Type B pancreatic cell (in vitro differentiated cells): ENCODE data around the gene RELCH. TPM values are rescaled to one million over a fixed set of nuclear protein-coding genes. Genes with fewer than 3 reads are reported as not detected.

Experiments used
- DNase-seq: peaks from one replicate; pipeline ENCODE4 v3.0.0; 2021; ENCODE audit warnings: mixed read lengths; ENCODE audit not compliant: unreplicated experiment; ENCODE audit errors: extremely low spot score
- H3K27ac Mint-ChIP-seq: 2 replicates; pipeline ENCODE4 v1.8.0; 2021; ENCODE audit warnings: mild to moderate bottlenecking, mixed read lengths
- H3K27me3 Mint-ChIP-seq: 2 replicates; pipeline ENCODE4 v1.8.0; 2021; ENCODE audit warnings: mixed read lengths
- H3K36me3 Mint-ChIP-seq: 2 replicates; pipeline ENCODE4 v1.8.0; 2021; ENCODE audit warnings: mixed read lengths
- H3K4me1 Mint-ChIP-seq: one replicate; pipeline ENCODE4 v1.8.0; 2021; ENCODE audit warnings: mixed read lengths; ENCODE audit not compliant: unreplicated experiment
- H3K4me3 Mint-ChIP-seq: 2 replicates; pipeline ENCODE4 v1.8.0; 2021; ENCODE audit warnings: mild to moderate bottlenecking, mixed read lengths
- H3K9me3 Mint-ChIP-seq: 2 replicates; pipeline ENCODE4 v1.8.0; 2021; ENCODE audit warnings: mixed read lengths
- CTCF ChIP-seq: fragments of 200-600 bp; sonication (generic); conservative IDR thresholded peaks from 2 replicates; pipeline ENCODE4 v1.5.0; 2021; ENCODE audit warnings: antibody characterized with exemption, mild to moderate bottlenecking
- total RNA-seq: library from RNA; stranded (reverse); gene quantifications from 2 replicates; pipeline ENCODE4 v1.2.1, GENCODE V29; 2021; ENCODE audit warnings: low replicate concordance

RELCH gene
- total RNA-seq, 1 donor from 2014 or later = 27.4 TPM

GRCh38 chr18:62343316-62343715 lies 156.3 kb downstream of the RELCH start:
- no peak for TF ChIP-seq CTCF
- Mint-ChIP-seq H3K36me3 (no peaks in the 10 kb centered on the region), H3K4me1 (peaks cover 21% of the 10 kb centered on the region), H3K9me3 (no peaks in the 10 kb centered on the region), H3K27me3 (peaks cover 49% of the 10 kb centered on the region), H3K4me3 (no peak overlapping the region), H3K27ac (no peak overlapping the region)
- no peak for DNase-seq

DNA sequence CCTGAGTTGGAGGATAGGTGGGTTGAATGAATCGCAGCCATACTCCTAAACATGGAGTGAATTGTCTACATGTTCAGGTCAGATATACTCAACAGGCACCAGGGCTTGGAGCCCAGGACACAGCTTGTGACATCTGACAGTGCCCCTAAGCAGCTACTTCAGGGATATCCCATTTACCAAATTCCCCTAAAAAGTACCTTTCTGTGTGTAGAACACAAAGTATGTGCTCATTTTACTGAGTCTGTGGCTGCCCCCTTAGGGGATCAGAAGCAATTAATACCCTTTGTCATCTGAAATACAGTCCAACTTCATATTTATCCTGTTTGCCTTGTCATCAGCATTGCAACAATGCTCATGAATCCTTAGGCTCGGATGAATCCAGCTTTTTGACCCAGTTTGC lies 158.9 kb downstream of the RELCH start:
- DNase-seq = no peak
- Mint-ChIP-seq H3K4me3 (no peak overlapping the region), H3K27me3 (peaks cover 29% of the 10 kb centered on the region), H3K4me1 (peaks cover 14% of the 10 kb centered on the region), H3K9me3 (no peaks in the 10 kb centered on the region), H3K27ac (no peak overlapping the region), H3K36me3 (no peaks in the 10 kb centered on the region)
- TF ChIP-seq CTCF = no peak

GRCh38 chr18:62346333-62347088 lies 159.5 kb downstream of the RELCH start:
- Mint-ChIP-seq H3K4me3 (no peak overlapping the region), H3K27ac (no peak overlapping the region), H3K36me3 (no peaks in the 10 kb centered on the region), H3K4me1 (peaks cover 9% of the 10 kb centered on the region), H3K9me3 (no peaks in the 10 kb centered on the region), H3K27me3 (peaks cover 23% of the 10 kb centered on the region)
- DNase-seq = no peak
- no peak for TF ChIP-seq CTCF

DNA sequence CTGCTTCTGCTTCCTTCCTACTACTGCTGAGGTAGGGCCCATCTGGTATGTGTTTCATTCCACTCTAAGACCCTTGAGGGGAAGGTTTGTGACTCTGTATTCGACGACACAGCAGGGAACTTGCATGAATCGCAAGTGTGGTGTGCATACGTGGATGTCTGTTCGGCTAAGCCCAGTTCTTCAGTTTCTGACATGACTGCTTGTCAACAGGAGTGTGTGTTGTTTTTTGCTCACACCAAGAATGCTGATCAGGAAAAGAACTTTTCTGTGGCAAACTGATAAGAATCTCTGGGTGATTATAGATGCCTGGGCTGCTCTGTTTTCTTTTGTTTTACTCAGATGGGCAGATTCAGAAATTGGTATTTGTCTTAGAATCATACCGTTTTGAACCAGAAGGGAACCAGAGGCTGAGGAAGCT lies 160.0 kb downstream of the RELCH start:
- no peak overlapping the region for H3K27ac Mint-ChIP-seq
- no peaks in the 10 kb centered on the region for H3K9me3 Mint-ChIP-seq
- no peak for DNase-seq
- H3K4me1 Mint-ChIP-seq = peaks cover 8% of the 10 kb centered on the region
- H3K36me3 Mint-ChIP-seq = no peaks in the 10 kb centered on the region
- peaks cover 22% of the 10 kb centered on the region for H3K27me3 Mint-ChIP-seq
- no peak overlapping the region for H3K4me3 Mint-ChIP-seq
- TF ChIP-seq CTCF = no peak

DNA sequence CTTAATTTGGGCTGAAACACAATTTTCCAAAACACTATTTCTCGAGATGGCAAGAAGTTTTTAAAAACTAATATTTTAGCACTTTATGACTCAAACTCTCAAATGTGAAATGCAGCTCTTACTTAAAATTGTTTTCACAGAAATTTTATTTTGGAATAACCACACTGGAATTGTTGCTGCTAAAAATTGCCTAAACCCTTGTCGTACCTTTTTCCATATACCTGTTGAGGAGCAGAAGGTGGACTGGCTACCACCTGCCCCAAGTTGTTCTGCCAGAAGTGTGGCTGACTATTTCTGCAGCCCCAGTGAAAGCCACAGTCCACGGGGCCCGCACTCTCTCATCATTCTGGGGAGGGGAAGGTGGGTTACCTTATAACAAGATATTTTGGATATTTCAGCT lies 161.4 kb downstream of the RELCH start:
- TF ChIP-seq CTCF = no peak
- H3K9me3 Mint-ChIP-seq = no peaks in the 10 kb centered on the region
- H3K4me3 Mint-ChIP-seq = no peak overlapping the region
- no peaks in the 10 kb centered on the region for H3K36me3 Mint-ChIP-seq
- no peak overlapping the region for H3K27ac Mint-ChIP-seq
- H3K4me1 Mint-ChIP-seq = peaks cover 8% of the 10 kb centered on the region
- DNase-seq = no peak
- peaks cover 21% of the 10 kb centered on the region for H3K27me3 Mint-ChIP-seq

DNA sequence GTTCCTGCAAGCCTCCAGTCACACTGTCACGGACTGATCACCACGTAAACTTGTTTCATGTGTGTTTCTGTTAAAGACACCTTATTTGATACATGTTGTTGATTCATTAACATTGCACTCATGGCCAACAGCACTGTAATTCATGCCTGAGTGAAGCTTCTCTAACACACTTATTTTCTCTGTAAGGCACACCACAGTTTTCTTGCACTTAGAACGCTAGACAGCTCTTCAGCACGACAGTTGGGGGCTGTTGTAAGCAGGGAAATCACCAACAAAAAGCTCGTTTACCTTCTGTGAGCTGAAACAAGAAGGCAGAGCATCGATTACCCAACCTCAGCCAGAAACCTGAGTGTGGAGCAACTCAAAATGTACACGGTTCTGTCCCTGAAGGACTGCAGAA lies 166.1 kb downstream of the RELCH start:
- Mint-ChIP-seq H3K36me3 (no peaks in the 10 kb centered on the region), H3K4me3 (no peak overlapping the region), H3K9me3 (no peaks in the 10 kb centered on the region), H3K27ac (no peak overlapping the region), H3K4me1 (no peaks in the 10 kb centered on the region), H3K27me3 (no peaks in the 10 kb centered on the region)
- DNase-seq = no peak
- no peak for TF ChIP-seq CTCF
